Measurements from ENCODE around the gene FKBP5.

DNA sequence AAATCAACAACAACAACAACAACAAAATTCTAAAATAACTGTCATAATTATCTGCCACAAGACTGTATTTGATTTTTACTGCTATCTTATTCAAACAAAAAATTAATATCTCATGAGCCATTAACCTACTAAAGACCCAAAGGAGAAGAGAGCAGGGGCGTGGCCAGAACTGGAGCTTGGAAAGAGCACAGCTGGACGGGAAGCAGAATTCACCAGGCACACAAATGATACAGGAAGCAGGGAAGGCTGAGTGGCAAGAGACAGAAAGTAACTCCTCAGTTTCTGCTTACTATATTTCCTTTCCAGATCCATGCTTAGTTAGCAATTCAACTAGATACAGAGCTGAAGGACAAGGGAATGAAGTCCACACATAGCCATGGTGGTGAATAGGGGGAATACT, 54.4 kb downstream of the FKBP5 start:
- TF ChIP-seq POLR2A (IDR thresholded peaks at IDR 0.05) = no peak
- TF ChIP-seq POLR2AphosphoS5 (IDR thresholded peaks at IDR 0.05) = no peak
